ENCODE measurements around the gene CTNNBL1. TPM values are rescaled to one million over a fixed set of nuclear protein-coding genes. Genes with fewer than 3 reads are reported as not detected.

CTNNBL1 gene
- total RNA-seq, 1 donor from 2014 or later, result 31.3 TPM

- Histone ChIP-seq H3K4me1 (ENCODE audit: control insufficient read depth in 3 of 3, insufficient read depth in 3 of 3, low read length in 3 of 3) (peaks cover 7 to 19% (median 10%) of the 10 kb centered on the region in 3 donors), H3K4me3 (ENCODE audit: low read length in 3 of 3) (no peak overlapping the region), H3K27ac (ENCODE audit: low read depth, low read length) (no peak overlapping the region), H3K27me3 (ENCODE audit: control insufficient read depth in 3 of 3, insufficient read depth in 3 of 3, low read length in 3 of 3) (no peaks in the 10 kb centered on the region), H3K36me3 (ENCODE audit: control insufficient read depth in 3 of 3, insufficient read depth in 3 of 3, low read length in 3 of 3) (peaks cover 10 to 23% (median 10%) of the 10 kb centered on the region in 3 donors), H3K9ac (ENCODE audit: low read depth in 1 of 3, low read length in 3 of 3) (no peak overlapping the region), H3K9me3 (ENCODE audit: control insufficient read depth in 3 of 3, low read length in 3 of 3) (no peaks in the 10 kb centered on the region)
These were observed 41.7 kb downstream of the CTNNBL1 start for GRCh38 chr20:37735541-37735940.

- peaks cover 6 to 23% (median 8%) of the 10 kb centered on the region in 3 donors for H3K4me1 ChIP-seq (ENCODE audit: control insufficient read depth in 3 of 3, insufficient read depth in 3 of 3, low read length in 3 of 3)
- H3K9me3 ChIP-seq (ENCODE audit: control insufficient read depth in 3 of 3, low read length in 3 of 3), result no peaks in the 10 kb centered on the region
- H3K36me3 ChIP-seq (ENCODE audit: control insufficient read depth in 3 of 3, insufficient read depth in 3 of 3, low read length in 3 of 3), result peaks cover 10 to 23% (median 10%) of the 10 kb centered on the region in 3 donors
- H3K4me3 ChIP-seq (ENCODE audit: low read length in 3 of 3), result no peak overlapping the region
- H3K27ac ChIP-seq (ENCODE audit: low read depth, low read length), result no peak overlapping the region
- H3K9ac ChIP-seq (ENCODE audit: low read depth in 1 of 3, low read length in 3 of 3), result no peak overlapping the region
- no peaks in the 10 kb centered on the region for H3K27me3 ChIP-seq (ENCODE audit: control insufficient read depth in 3 of 3, insufficient read depth in 3 of 3, low read length in 3 of 3)
These were observed 42.3 kb downstream of the CTNNBL1 start for GRCh38 chr20:37736132-37736531.

GRCh38 chr20:37737826-37738420, 44.1 kb downstream of the CTNNBL1 start:
- Histone ChIP-seq H3K4me1 (ENCODE audit: control insufficient read depth in 3 of 3, insufficient read depth in 3 of 3, low read length in 3 of 3) (peaks cover 14 to 29% (median 15%) of the 10 kb centered on the region in 3 donors), H3K36me3 (ENCODE audit: control insufficient read depth in 3 of 3, insufficient read depth in 3 of 3, low read length in 3 of 3) (peaks cover 9 to 20% (median 10%) of the 10 kb centered on the region in 3 donors), H3K9ac (ENCODE audit: low read depth in 1 of 3, low read length in 3 of 3) (no peak overlapping the region), H3K27me3 (ENCODE audit: control insufficient read depth in 3 of 3, insufficient read depth in 3 of 3, low read length in 3 of 3) (no peaks in the 10 kb centered on the region), H3K4me3 (ENCODE audit: low read length in 3 of 3) (no peak overlapping the region), H3K27ac (ENCODE audit: low read depth, low read length) (peak overlapping the region; percentile 65), H3K9me3 (ENCODE audit: control insufficient read depth in 3 of 3, low read length in 3 of 3) (no peaks in the 10 kb centered on the region)

- Histone ChIP-seq H3K9ac (ENCODE audit: low read depth in 1 of 3, low read length in 3 of 3) (no peak overlapping the region), H3K4me3 (ENCODE audit: low read length in 3 of 3) (no peak overlapping the region), H3K4me1 (ENCODE audit: control insufficient read depth in 3 of 3, insufficient read depth in 3 of 3, low read length in 3 of 3) (peaks cover 14 to 27% (median 15%) of the 10 kb centered on the region in 3 donors), H3K9me3 (ENCODE audit: control insufficient read depth in 3 of 3, low read length in 3 of 3) (no peaks in the 10 kb centered on the region), H3K27ac (ENCODE audit: low read depth, low read length) (no peak overlapping the region), H3K36me3 (ENCODE audit: control insufficient read depth in 3 of 3, insufficient read depth in 3 of 3, low read length in 3 of 3) (peaks cover 7 to 15% (median 10%) of the 10 kb centered on the region in 3 donors), H3K27me3 (ENCODE audit: control insufficient read depth in 3 of 3, insufficient read depth in 3 of 3, low read length in 3 of 3) (no peaks in the 10 kb centered on the region)
These were observed 47.2 kb downstream of the CTNNBL1 start for GRCh38 chr20:37741055-37741454.

- no peak overlapping the region for H3K27ac ChIP-seq (ENCODE audit: low read depth, low read length)
- no peak overlapping the region for H3K9ac ChIP-seq (ENCODE audit: low read depth in 1 of 3, low read length in 3 of 3)
- H3K9me3 ChIP-seq (ENCODE audit: control insufficient read depth in 3 of 3, low read length in 3 of 3), result no peaks in the 10 kb centered on the region
- H3K4me1 ChIP-seq (ENCODE audit: control insufficient read depth in 3 of 3, insufficient read depth in 3 of 3, low read length in 3 of 3), result peaks cover 14 to 26% (median 15%) of the 10 kb centered on the region in 3 donors
- peaks cover 7 to 18% (median 12%) of the 10 kb centered on the region in 3 donors for H3K36me3 ChIP-seq (ENCODE audit: control insufficient read depth in 3 of 3, insufficient read depth in 3 of 3, low read length in 3 of 3)
- no peak overlapping the region for H3K4me3 ChIP-seq (ENCODE audit: low read length in 3 of 3)
- no peaks in the 10 kb centered on the region for H3K27me3 ChIP-seq (ENCODE audit: control insufficient read depth in 3 of 3, insufficient read depth in 3 of 3, low read length in 3 of 3)
These were observed 47.7 kb downstream of the CTNNBL1 start for GRCh38 chr20:37741570-37741969.

- no peak overlapping the region for H3K4me3 ChIP-seq (ENCODE audit: low read length in 3 of 3)
- H3K9ac ChIP-seq (ENCODE audit: low read depth in 1 of 3, low read length in 3 of 3), result no peak overlapping the region
- H3K4me1 ChIP-seq (ENCODE audit: control insufficient read depth in 3 of 3, insufficient read depth in 3 of 3, low read length in 3 of 3), result peaks cover 14 to 26% (median 15%) of the 10 kb centered on the region in 3 donors
- no peaks in the 10 kb centered on the region for H3K9me3 ChIP-seq (ENCODE audit: control insufficient read depth in 3 of 3, low read length in 3 of 3)
- no peak overlapping the region for H3K27ac ChIP-seq (ENCODE audit: low read depth, low read length)
- H3K27me3 ChIP-seq (ENCODE audit: control insufficient read depth in 3 of 3, insufficient read depth in 3 of 3, low read length in 3 of 3), result no peaks in the 10 kb centered on the region
- peaks cover 9 to 21% (median 17%) of the 10 kb centered on the region in 3 donors for H3K36me3 ChIP-seq (ENCODE audit: control insufficient read depth in 3 of 3, insufficient read depth in 3 of 3, low read length in 3 of 3)
These were observed 48.3 kb downstream of the CTNNBL1 start for GRCh38 chr20:37742131-37742530.

GRCh38 chr20:37744347-37744746, 50.5 kb downstream of the CTNNBL1 start:
- no peaks in the 10 kb centered on the region for H3K9me3 ChIP-seq (ENCODE audit: control insufficient read depth in 3 of 3, low read length in 3 of 3)
- peaks cover 2 to 11% (median 7%) of the 10 kb centered on the region in 3 donors for H3K36me3 ChIP-seq (ENCODE audit: control insufficient read depth in 3 of 3, insufficient read depth in 3 of 3, low read length in 3 of 3)
- H3K4me3 ChIP-seq (ENCODE audit: low read length in 3 of 3), result no peak overlapping the region
- H3K27ac ChIP-seq (ENCODE audit: low read depth, low read length), result no peak overlapping the region
- no peaks in the 10 kb centered on the region for H3K27me3 ChIP-seq (ENCODE audit: control insufficient read depth in 3 of 3, insufficient read depth in 3 of 3, low read length in 3 of 3)
- no peak overlapping the region for H3K9ac ChIP-seq (ENCODE audit: low read depth in 1 of 3, low read length in 3 of 3)
- H3K4me1 ChIP-seq (ENCODE audit: control insufficient read depth in 3 of 3, insufficient read depth in 3 of 3, low read length in 3 of 3), result peaks cover 7 to 11% (median 8%) of the 10 kb centered on the region in 3 donors

- H3K36me3 ChIP-seq (ENCODE audit: control insufficient read depth in 3 of 3, insufficient read depth in 3 of 3, low read length in 3 of 3), result peaks cover 2 to 11% (median 7%) of the 10 kb centered on the region in 3 donors
These were observed 51.7 kb downstream of the CTNNBL1 start for GRCh38 chr20:37745553-37745952.

GRCh38 chr20:37748015-37748414, 54.2 kb downstream of the CTNNBL1 start:
- no peak overlapping the region for H3K27ac ChIP-seq (ENCODE audit: low read depth, low read length)
- H3K27me3 ChIP-seq (ENCODE audit: control insufficient read depth in 3 of 3, insufficient read depth in 3 of 3, low read length in 3 of 3), result no peaks in the 10 kb centered on the region
- peaks cover 2 to 11% (median 7%) of the 10 kb centered on the region in 3 donors for H3K36me3 ChIP-seq (ENCODE audit: control insufficient read depth in 3 of 3, insufficient read depth in 3 of 3, low read length in 3 of 3)
- H3K4me3 ChIP-seq (ENCODE audit: low read length in 3 of 3), result no peak overlapping the region
- H3K9ac ChIP-seq (ENCODE audit: low read depth in 1 of 3, low read length in 3 of 3), result no peak overlapping the region
- H3K9me3 ChIP-seq (ENCODE audit: control insufficient read depth in 3 of 3, low read length in 3 of 3), result no peaks in the 10 kb centered on the region
- no peaks in the 10 kb centered on the region for H3K4me1 ChIP-seq (ENCODE audit: control insufficient read depth in 3 of 3, insufficient read depth in 3 of 3, low read length in 3 of 3)

More at GRCh38 chr20:37745553-37745952, 51.7 kb downstream of the CTNNBL1 start:
- H3K9me3 ChIP-seq (ENCODE audit: control insufficient read depth in 3 of 3, low read length in 3 of 3), result no peaks in the 10 kb centered on the region
- H3K4me1 ChIP-seq (ENCODE audit: control insufficient read depth in 3 of 3, insufficient read depth in 3 of 3, low read length in 3 of 3), result peaks cover 7 to 11% (median 8%) of the 10 kb centered on the region in 3 donors
- H3K4me3 ChIP-seq (ENCODE audit: low read length in 3 of 3), result no peak overlapping the region
- no peaks in the 10 kb centered on the region for H3K27me3 ChIP-seq (ENCODE audit: control insufficient read depth in 3 of 3, insufficient read depth in 3 of 3, low read length in 3 of 3)
- H3K27ac ChIP-seq (ENCODE audit: low read depth, low read length), result no peak overlapping the region
- H3K9ac ChIP-seq (ENCODE audit: low read depth in 1 of 3, low read length in 3 of 3), result no peak overlapping the region

GRCh38 chr20:37749218-37749617, 55.4 kb downstream of the CTNNBL1 start:
- no peaks in the 10 kb centered on the region for H3K9me3 ChIP-seq (ENCODE audit: control insufficient read depth in 3 of 3, low read length in 3 of 3)
- H3K27me3 ChIP-seq (ENCODE audit: control insufficient read depth in 3 of 3, insufficient read depth in 3 of 3, low read length in 3 of 3), result no peaks in the 10 kb centered on the region
- H3K9ac ChIP-seq (ENCODE audit: low read depth in 1 of 3, low read length in 3 of 3), result no peak overlapping the region
- H3K4me3 ChIP-seq (ENCODE audit: low read length in 3 of 3), result no peak overlapping the region
- peaks cover 2 to 11% (median 7%) of the 10 kb centered on the region in 3 donors for H3K36me3 ChIP-seq (ENCODE audit: control insufficient read depth in 3 of 3, insufficient read depth in 3 of 3, low read length in 3 of 3)
- no peak overlapping the region for H3K27ac ChIP-seq (ENCODE audit: low read depth, low read length)
- H3K4me1 ChIP-seq (ENCODE audit: control insufficient read depth in 3 of 3, insufficient read depth in 3 of 3, low read length in 3 of 3), result no peaks in the 10 kb centered on the region
